CD4-positive, alpha-beta T cell treated with Interleukin-21 for 1 hour (primary cell): Measurements from ENCODE around the gene MINDY4.
"Not testable (repeated sequence)": the region's sequence is repeated elsewhere in the genome, so short reads cannot be mapped to it uniquely, and the experiment has no call there.

Experiments
- DNase-seq: peaks from one replicate; pipeline ENCODE4 v3.0.0-alpha.2; 2020

MINDY4 gene

GRCh38 chr7:30805081-30805691, 34.0 kb downstream of the MINDY4 start:
- no peak for DNase-seq

- no peak for DNase-seq
Observed at GRCh38 chr7:30805931-30806330, 34.7 kb downstream of the MINDY4 start.

GRCh38 chr7:30807477-30807876, 36.3 kb downstream of the MINDY4 start:
- not testable (repeated sequence) for DNase-seq

GRCh38 chr7:30807941-30808340, 36.7 kb downstream of the MINDY4 start:
- not testable (repeated sequence) for DNase-seq

- no peak for DNase-seq
Observed at GRCh38 chr7:30810986-30811385, 39.8 kb downstream of the MINDY4 start.

GRCh38 chr7:30812676-30813075, 41.5 kb downstream of the MINDY4 start:
- DNase-seq, result no peak

- DNase-seq, result no peak
Observed at GRCh38 chr7:30813466-30813865, 42.2 kb downstream of the MINDY4 start.

- no peak for DNase-seq
Observed at GRCh38 chr7:30814700-30815387, 43.6 kb downstream of the MINDY4 start.

GRCh38 chr7:30815388-30815854, 44.2 kb downstream of the MINDY4 start:
- no peak for DNase-seq

- no peak for DNase-seq
Observed at GRCh38 chr7:30815951-30816644, 44.9 kb downstream of the MINDY4 start.

- no peak for DNase-seq
Observed at GRCh38 chr7:30816645-30817370, 45.6 kb downstream of the MINDY4 start.

GRCh38 chr7:30817371-30817767, 46.2 kb downstream of the MINDY4 start:
- no peak for DNase-seq

- DNase-seq, result no peak
Observed at GRCh38 chr7:30824821-30825720, 53.9 kb downstream of the MINDY4 start.

GRCh38 chr7:30826181-30826580, 55.0 kb downstream of the MINDY4 start:
- no peak for DNase-seq

GRCh38 chr7:30828591-30828990, 57.4 kb downstream of the MINDY4 start:
- DNase-seq, result no peak

GRCh38 chr7:30829471-30829870, 58.3 kb downstream of the MINDY4 start:
- DNase-seq, result no peak

- no peak for DNase-seq
Observed at GRCh38 chr7:30831227-30831626, 60.0 kb downstream of the MINDY4 start.

GRCh38 chr7:30831936-30832335, 60.7 kb downstream of the MINDY4 start:
- DNase-seq, result no peak

- not testable (repeated sequence) for DNase-seq
Observed at GRCh38 chr7:30834017-30834674, 62.9 kb downstream of the MINDY4 start.

- DNase-seq, result no peak
Observed at GRCh38 chr7:30835396-30835915, 64.2 kb downstream of the MINDY4 start.

- no peak for DNase-seq
Observed at GRCh38 chr7:30836991-30837390, 65.8 kb downstream of the MINDY4 start.
